GM10266 (cell line): ENCODE measurements around the gene ANKRD65.
A peak's percentile ranks its signal among the peaks of the same experiment; 100 is the strongest.
"Not testable (repeated sequence)": the region's sequence is repeated elsewhere in the genome, so short reads cannot be mapped to it uniquely, and the experiment has no call there.

Source experiments
- DNase-seq: peaks from one replicate; pipeline ENCODE4 v3.0.0; 2012; ENCODE audit errors: extremely low spot score
- CTCF ChIP-seq: IDR thresholded peaks from 2 replicates; pipeline ENCODE4 v1.5.1; 2012; ENCODE audit warnings: mild to moderate bottlenecking, low read depth; ENCODE audit not compliant: control insufficient read depth, insufficient read depth; ENCODE audit errors: missing control alignments

ANKRD65 gene

GRCh38 chr1:1406821-1407635 lies 14.0 kb downstream of the ANKRD65 start, which contains the start of gene MRPL20:
Gene MRPL20 (minus strand): TSS chr1:1407293. CDS start chr1:1407217, 76 bp downstream.
- TF ChIP-seq CTCF: no peak
- DNase-seq: peak; percentile 99

GRCh38 chr1:1406101-1406820 lies 14.8 kb downstream of the ANKRD65 start:
- TF ChIP-seq CTCF: no peak
- DNase-seq: no peak

- no peak for DNase-seq
- TF ChIP-seq CTCF: no peak
These were observed 17.4 kb downstream of the ANKRD65 start for GRCh38 chr1:1403653-1404052.

GRCh38 chr1:1402901-1403392 lies 18.1 kb downstream of the ANKRD65 start:
- DNase-seq: not testable (repeated sequence)

GRCh38 chr1:1402072-1402900 lies 18.8 kb downstream of the ANKRD65 start:
- TF ChIP-seq CTCF: peak; percentile 59
- no peak for DNase-seq

- TF ChIP-seq CTCF: no peak
- DNase-seq: no peak
These were observed 19.5 kb downstream of the ANKRD65 start for GRCh38 chr1:1401457-1402010.
